Retinal pigment epithelial cell (primary cell): ENCODE results near the gene GRIN2A.

Source experiments
- DNase-seq: peaks from one replicate; pipeline ENCODE4 v3.0.0-alpha.2; 2010; ENCODE audit warnings: low read depth
- H3K4me3 ChIP-seq: 2 replicates; pipeline ENCODE4 v1.5.1; 2011; ENCODE audit warnings: mild to moderate bottlenecking, low read length, control low read depth, moderate library complexity
- TF ChIP-seq, protein P1 (sequence below): conservative IDR thresholded peaks from 2 replicates; pipeline ENCODE4 v1.5.1; 2011; ENCODE audit warnings: low read depth, low read length, control low read depth, inconsistent platforms

The GRIN2A gene

DNA sequence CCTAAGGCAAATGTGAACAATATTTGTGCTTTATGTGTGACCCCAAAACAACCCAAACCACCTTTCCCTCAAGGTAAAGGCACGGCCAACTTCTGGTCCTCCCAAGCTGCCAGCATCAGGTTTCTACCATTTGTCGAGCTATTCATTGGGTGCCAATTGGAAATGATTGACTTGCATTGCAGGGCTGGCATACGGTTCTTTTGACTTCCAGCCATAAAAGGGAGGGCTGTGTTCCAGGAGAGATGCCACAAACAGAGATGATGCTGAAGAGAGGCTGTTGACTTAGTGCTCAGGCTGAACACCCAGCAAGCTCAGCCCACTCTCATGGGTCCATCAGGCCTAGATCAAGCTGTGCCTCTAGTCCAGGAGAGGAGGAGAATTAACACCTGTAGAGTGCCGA, 252.4 kb downstream of the GRIN2A start:
- TF ChIP-seq, protein P1, sequence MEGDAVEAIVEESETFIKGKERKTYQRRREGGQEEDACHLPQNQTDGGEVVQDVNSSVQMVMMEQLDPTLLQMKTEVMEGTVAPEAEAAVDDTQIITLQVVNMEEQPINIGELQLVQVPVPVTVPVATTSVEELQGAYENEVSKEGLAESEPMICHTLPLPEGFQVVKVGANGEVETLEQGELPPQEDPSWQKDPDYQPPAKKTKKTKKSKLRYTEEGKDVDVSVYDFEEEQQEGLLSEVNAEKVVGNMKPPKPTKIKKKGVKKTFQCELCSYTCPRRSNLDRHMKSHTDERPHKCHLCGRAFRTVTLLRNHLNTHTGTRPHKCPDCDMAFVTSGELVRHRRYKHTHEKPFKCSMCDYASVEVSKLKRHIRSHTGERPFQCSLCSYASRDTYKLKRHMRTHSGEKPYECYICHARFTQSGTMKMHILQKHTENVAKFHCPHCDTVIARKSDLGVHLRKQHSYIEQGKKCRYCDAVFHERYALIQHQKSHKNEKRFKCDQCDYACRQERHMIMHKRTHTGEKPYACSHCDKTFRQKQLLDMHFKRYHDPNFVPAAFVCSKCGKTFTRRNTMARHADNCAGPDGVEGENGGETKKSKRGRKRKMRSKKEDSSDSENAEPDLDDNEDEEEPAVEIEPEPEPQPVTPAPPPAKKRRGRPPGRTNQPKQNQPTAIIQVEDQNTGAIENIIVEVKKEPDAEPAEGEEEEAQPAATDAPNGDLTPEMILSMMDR: no peak
- no peak for DNase-seq
- H3K4me3 ChIP-seq: no peak overlapping the region

DNA sequence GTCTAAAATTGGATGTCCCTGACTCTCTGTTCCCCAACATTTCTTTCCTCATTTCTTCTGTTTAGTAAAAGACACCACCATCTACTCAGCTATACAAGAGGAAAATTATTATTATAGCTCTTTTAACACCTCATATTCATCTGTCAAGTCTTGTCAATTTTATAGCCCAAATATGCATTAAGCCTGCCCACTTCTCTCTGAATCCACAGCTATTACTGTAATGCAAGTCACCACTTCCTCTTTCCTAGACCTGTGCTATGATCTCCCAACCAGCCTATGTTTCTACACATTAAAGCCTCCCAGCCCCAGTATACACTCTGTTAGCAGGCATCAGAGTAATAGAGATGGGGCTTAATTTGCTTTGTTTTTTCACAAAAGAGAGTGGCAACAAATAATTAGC, 252.9 kb downstream of the GRIN2A start:
- H3K4me3 ChIP-seq: no peak overlapping the region
- TF ChIP-seq, protein P1: no peak
- DNase-seq: no peak

DNA sequence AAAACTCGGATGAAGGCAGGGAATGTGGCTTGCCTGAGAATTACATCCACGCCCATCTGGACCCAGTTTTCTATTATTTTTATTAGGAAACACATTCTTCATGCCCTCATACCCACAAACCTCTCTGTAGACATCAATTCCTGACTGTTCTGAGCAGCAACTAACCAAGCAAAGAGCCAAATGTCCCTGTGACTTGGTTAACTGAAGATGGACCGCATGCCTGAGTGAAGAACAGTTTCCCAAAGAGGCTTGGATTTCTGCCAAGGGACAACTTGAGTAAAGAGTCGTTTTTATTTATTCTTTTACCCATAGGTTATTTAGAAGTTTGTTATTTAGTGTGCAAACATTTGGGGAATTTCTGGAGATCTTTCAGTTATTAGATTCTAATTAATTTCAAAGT, 259.8 kb downstream of the GRIN2A start:
- TF ChIP-seq, protein P1: no peak
- DNase-seq: no peak

DNA sequence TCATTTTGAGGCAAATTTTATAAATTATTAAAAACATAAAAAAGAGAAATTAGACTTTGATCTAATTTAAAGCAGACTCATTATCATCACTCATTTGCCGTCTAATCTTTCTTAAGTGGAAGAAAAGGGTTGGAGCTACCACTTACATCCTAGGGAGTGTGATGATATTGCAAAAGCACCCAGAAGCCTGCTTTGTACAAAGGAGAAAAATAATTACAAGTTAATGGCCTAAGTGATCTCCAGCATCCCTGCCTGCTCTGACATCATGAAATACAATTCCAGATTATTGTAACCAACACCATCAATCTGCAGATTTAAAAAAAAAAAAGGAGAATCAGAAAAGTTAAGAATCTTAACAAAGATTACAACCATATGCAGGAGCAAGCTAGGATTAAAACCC, 260.2 kb downstream of the GRIN2A start:
- no peak overlapping the region for H3K4me3 ChIP-seq
- DNase-seq: no peak
- TF ChIP-seq, protein P1: no peak

More for the DNA sequence above, 259.8 kb downstream of the GRIN2A start:
- H3K4me3 ChIP-seq: no peak overlapping the region

DNA sequence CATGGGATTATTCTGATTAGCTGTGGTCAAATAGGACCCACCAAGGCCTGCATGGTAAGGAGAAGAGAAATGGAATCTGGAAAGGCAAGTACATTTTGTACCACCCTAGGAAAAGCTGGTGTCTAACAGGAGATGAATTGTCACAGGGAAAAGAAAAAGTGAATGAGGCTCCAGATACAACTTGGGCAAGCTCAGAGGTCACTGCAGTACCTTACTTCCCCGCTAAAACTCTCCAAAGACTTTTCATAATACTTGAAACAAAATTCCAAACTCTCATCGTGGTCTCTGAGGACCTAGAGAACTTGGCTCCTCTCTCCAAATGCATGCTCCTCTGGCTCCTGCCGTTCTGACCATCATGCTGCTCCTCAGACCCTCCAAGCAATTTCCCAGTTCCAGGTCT, 262.8 kb downstream of the GRIN2A start:
- no peak overlapping the region for H3K4me3 ChIP-seq
- no peak for DNase-seq
- TF ChIP-seq, protein P1: no peak

DNA sequence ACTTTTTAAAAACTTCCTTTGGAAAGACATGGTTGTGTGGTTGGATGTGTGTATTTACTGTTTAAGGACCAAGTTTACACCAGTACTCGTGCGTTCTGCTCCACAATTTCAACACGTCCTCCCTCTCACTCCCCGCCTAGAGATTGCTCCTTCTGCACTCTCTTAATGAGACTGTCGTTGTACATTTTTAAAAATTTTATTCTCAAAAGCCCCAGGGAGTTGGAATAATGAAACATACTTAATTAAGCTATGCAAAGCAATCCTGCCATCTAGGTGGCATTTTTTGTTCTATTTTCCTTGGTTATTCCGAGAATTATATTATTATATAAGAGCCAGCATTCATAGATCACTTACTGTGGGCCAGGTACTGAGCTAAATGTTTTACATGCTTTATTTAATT, 264.5 kb downstream of the GRIN2A start:
- DNase-seq: no peak
- H3K4me3 ChIP-seq: no peak overlapping the region
- TF ChIP-seq, protein P1: no peak

DNA sequence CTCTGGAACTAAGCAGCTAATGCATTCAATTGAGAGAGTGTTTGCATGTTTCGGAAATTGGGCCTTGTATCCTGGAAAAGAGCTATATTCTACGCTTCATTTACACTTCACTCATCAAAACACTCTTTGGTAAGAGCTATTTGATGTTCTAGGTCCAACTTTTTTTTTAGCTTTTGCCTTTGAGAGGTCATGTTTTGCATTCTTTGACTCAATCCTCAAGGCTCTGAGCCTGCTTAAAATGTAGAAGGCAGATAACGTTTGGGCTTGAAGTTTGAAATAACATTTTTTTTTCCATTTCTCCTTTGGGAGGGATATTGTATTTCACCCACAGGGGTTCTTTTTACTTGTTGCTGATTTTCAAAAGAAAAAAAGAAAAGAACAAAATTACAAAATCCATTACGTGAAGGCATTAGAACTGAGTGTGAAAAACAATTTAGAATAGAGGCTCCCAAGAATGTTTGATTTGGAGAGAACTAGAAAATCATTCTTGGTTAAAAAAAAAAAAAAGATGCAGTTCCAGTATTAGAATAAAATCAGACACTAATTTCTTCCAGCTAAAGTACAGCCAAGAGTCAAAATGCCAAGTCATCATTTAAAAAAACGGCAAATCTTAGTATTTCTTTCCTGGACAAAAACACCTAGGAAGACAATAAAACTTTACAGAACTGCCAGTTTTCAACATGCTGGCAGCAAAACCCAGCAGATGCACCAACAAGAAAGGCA, 268.5 kb downstream of the GRIN2A start:
- TF ChIP-seq, protein P1: no peak
- H3K4me3 ChIP-seq: no peak overlapping the region
- DNase-seq: no peak
